H1 (cell line): ENCODE data around the gene ZNF831. TPM values are rescaled to one million over a fixed set of nuclear protein-coding genes. Genes with fewer than 3 reads are reported as not detected.

Experiments
- CTCF ChIA-PET: fragments of 300-600 bp; sonication (Branson Sonifier 250); formaldehyde crosslinking; loops from one replicate; lab custom pipeline; 2021; ENCODE audit not compliant: partially characterized antibody; lab: Charles Lee
- POLR2A ChIA-PET: fragments of 300-600 bp; sonication (Branson Sonifier 250); formaldehyde crosslinking; loops from one replicate; lab custom pipeline; 2021; ENCODE audit warnings: inconsistent platforms; ENCODE audit not compliant: partially characterized antibody; lab: Charles Lee
- DNase-seq, 2 experiments: peaks; one replicate each; pipeline versions ENCODE4 v3.0.0 to v3.0.0-alpha.2; 2010 to 2022; ENCODE audit warnings: low spot score in 2 of 2, low read depth in 1 of 2, mixed read lengths in 1 of 2
- FAIRE-seq: peaks from 2 replicates; lab custom pipeline; 2011; peaks lifted over from hg19 to GRCh38; lab: Jason Lieb, UNC
- H2AFZ ChIP-seq: 2 replicates; pipeline ENCODE4 v1.8.1; 2012; ENCODE audit warnings: low read length, inconsistent platforms
- H2AK5ac ChIP-seq: 2 replicates; pipeline ENCODE4 v1.6.1; 2013; ENCODE audit warnings: low read depth, low read length
- H2BK120ac ChIP-seq: replicated peaks from 2 replicates; pipeline ENCODE3; 2013; ENCODE audit warnings: low read depth, low read length, inconsistent platforms
- H2BK12ac ChIP-seq: 2 replicates; pipeline ENCODE4 v1.6.1; 2013; ENCODE audit warnings: low read depth, low read length
- H2BK15ac ChIP-seq: 2 replicates; pipeline ENCODE4 v1.6.1; 2013; ENCODE audit warnings: low read length
- H2BK20ac ChIP-seq: 2 replicates; pipeline ENCODE4 v1.6.1; 2013; ENCODE audit warnings: low read length
- H2BK5ac ChIP-seq: 2 replicates; pipeline ENCODE4 v1.6.1; 2013; ENCODE audit warnings: low read depth, low read length
- H3K14ac ChIP-seq: 2 replicates; pipeline ENCODE4 v1.6.1; 2013; ENCODE audit warnings: inconsistent platforms; ENCODE audit not compliant: insufficient read length
- H3K18ac ChIP-seq: 2 replicates; pipeline ENCODE4 v1.6.1; 2013; ENCODE audit warnings: low read length; ENCODE audit errors: extremely low read depth
- H3K23ac ChIP-seq: 2 replicates; pipeline ENCODE4 v1.6.1; 2013; ENCODE audit warnings: inconsistent platforms; ENCODE audit not compliant: insufficient read length
- H3K23me2 ChIP-seq: 2 replicates; pipeline ENCODE4 v1.6.1; 2013; ENCODE audit warnings: low read depth, low read length
- H3K27ac ChIP-seq: 2 replicates; pipeline ENCODE4 v1.6.1; 2011; ENCODE audit warnings: low read depth, low read length, inconsistent platforms
- H3K27me3 ChIP-seq, 4 experiments: replicated peaks in 1 of 4; 1 replicate in 1 of 4; 2 replicates in 3 of 4; pipeline versions ENCODE4 v1.6.1 to v1.8.1; 2011 to 2013; ENCODE audit warnings: low read length in 3 of 4, mild to moderate bottlenecking in 3 of 4, inconsistent platforms in 2 of 4, mixed read lengths in 2 of 4, moderate library complexity in 1 of 4; ENCODE audit not compliant: control insufficient read depth in 3 of 4, insufficient read depth in 3 of 4; ENCODE audit errors: extremely low read depth in 1 of 4
- H3K36me3 ChIP-seq, 4 experiments: 2 replicates each; pipeline versions ENCODE4 v1.6.1 to v1.8.1; 2011 to 2013; ENCODE audit warnings: mild to moderate bottlenecking in 4 of 4, low read length in 3 of 4, moderate library complexity in 2 of 4, control low read depth in 1 of 4, inconsistent platforms in 1 of 4; ENCODE audit not compliant: insufficient read depth in 4 of 4, control insufficient read depth in 2 of 4
- H3K4ac ChIP-seq: replicated peaks from 2 replicates; pipeline ENCODE3; 2013; ENCODE audit warnings: low read length, low read depth, mixed read lengths, inconsistent platforms; ENCODE audit not compliant: insufficient read length
- H3K4me1 ChIP-seq, 4 experiments: replicated peaks in 1 of 4; 1 replicate in 1 of 4; 2 replicates in 3 of 4; pipeline versions ENCODE4 v1.6.1 to v1.8.1; 2011 to 2013; ENCODE audit warnings: low read length in 3 of 4, inconsistent platforms in 2 of 4, mixed read lengths in 1 of 4; ENCODE audit not compliant: insufficient read depth in 4 of 4, control insufficient read depth in 3 of 4
- H3K4me2 ChIP-seq, 2 experiments: 2 replicates each; pipeline versions ENCODE4 v1.6.1 to v1.8.1; 2011 to 2013; ENCODE audit warnings: low read depth in 2 of 2, low read length in 2 of 2, control low read depth in 1 of 2, inconsistent platforms in 1 of 2, mild to moderate bottlenecking in 1 of 2; ENCODE audit not compliant: insufficient read depth in 1 of 2
- H3K4me3 ChIP-seq, 4 experiments: fragments of 200-600, 300-600 bp in 1 of 4; sonication (generic), shearing (Covaris generic), sonication (Bioruptor Twin) in 1 of 4; 2 replicates each; pipeline versions ENCODE4 v1.5.1 to v1.8.1; 2011 to 2016; ENCODE audit warnings: low read length in 4 of 4, low read depth in 3 of 4, control low read depth in 2 of 4, inconsistent platforms in 2 of 4, mild to moderate bottlenecking in 2 of 4, mixed read lengths in 1 of 4, moderate library complexity in 1 of 4; ENCODE audit not compliant: insufficient read depth in 2 of 4; ENCODE audit errors: extremely low read depth in 1 of 4
- H3K56ac ChIP-seq: replicated peaks from 2 replicates; pipeline ENCODE3; 2013; ENCODE audit warnings: low read depth, mild to moderate bottlenecking, mixed read lengths, low read length, inconsistent platforms; ENCODE audit not compliant: insufficient read length
- H3K79me1 ChIP-seq: 2 replicates; pipeline ENCODE4 v1.6.1; 2013; ENCODE audit warnings: low read depth, low read length, control low read depth
- H3K79me2 ChIP-seq, 2 experiments: 2 replicates each; pipeline versions ENCODE4 v1.6.1 to v1.8.1; 2012 to 2013; ENCODE audit warnings: low read length in 2 of 2, mild to moderate bottlenecking in 2 of 2, inconsistent platforms in 1 of 2; ENCODE audit not compliant: insufficient read depth in 2 of 2, control insufficient read depth in 1 of 2
- H3K9ac ChIP-seq, 4 experiments: replicated peaks in 1 of 4; 1 replicate in 1 of 4; 2 replicates in 3 of 4; pipeline versions ENCODE4 v1.6.1 to v1.8.1; 2011 to 2013; ENCODE audit warnings: low read depth in 3 of 4, low read length in 3 of 4, control low read depth in 2 of 4, mild to moderate bottlenecking in 2 of 4, moderate library complexity in 2 of 4, inconsistent platforms in 1 of 4; ENCODE audit errors: extremely low read depth in 1 of 4
- H3K9me3 ChIP-seq, 2 experiments: 2 replicates each; pipeline versions ENCODE4 v1.6.1 to v1.8.1; 2012 to 2013; ENCODE audit warnings: mild to moderate bottlenecking in 2 of 2, moderate library complexity in 2 of 2, control low read depth in 1 of 2, inconsistent platforms in 1 of 2, low read depth in 1 of 2, low read length in 1 of 2, mixed read lengths in 1 of 2; ENCODE audit not compliant: insufficient read depth in 2 of 2
- H4K20me1 ChIP-seq, 2 experiments: replicated peaks in 1 of 2; 2 replicates each; pipeline versions ENCODE3 to v1.8.1; 2011 to 2013; ENCODE audit warnings: inconsistent platforms in 2 of 2, low read length in 2 of 2, mild to moderate bottlenecking in 1 of 2; ENCODE audit not compliant: insufficient read depth in 2 of 2, control insufficient read depth in 1 of 2
- H4K5ac ChIP-seq: 2 replicates; pipeline ENCODE4 v1.6.1; 2013; ENCODE audit warnings: low read length, low read depth, mixed read lengths, inconsistent platforms; ENCODE audit not compliant: insufficient read length
- H4K8ac ChIP-seq: 2 replicates; pipeline ENCODE4 v1.8.0; 2013; ENCODE audit warnings: mild to moderate bottlenecking, moderate library complexity, low read length, inconsistent platforms; ENCODE audit not compliant: insufficient read depth; ENCODE audit errors: extremely low read depth
- H4K91ac ChIP-seq: replicated peaks from 2 replicates; pipeline ENCODE3; 2013; ENCODE audit warnings: low read length, mixed read lengths, inconsistent platforms; ENCODE audit not compliant: insufficient read length
- SUZ12 ChIP-seq: fragments of 200-600 bp; sonication (generic); IDR thresholded peaks from 2 replicates; pipeline ENCODE4 v1.6.1; 2012; ENCODE audit warnings: mild to moderate bottlenecking, inconsistent platforms, low read length, moderate library complexity, mixed read lengths
- WGBS, 2 experiments: shearing (Covaris generic) in 1 of 2; methylation state at CpG; one replicate each; pipeline versions ENCODE4 v1.1.6 to v1.1.7; 2013 to 2015; ENCODE audit warnings: low lambda C conversion rate in 2 of 2, mixed read lengths in 2 of 2, inconsistent platforms in 1 of 2, low coverage in 1 of 2, missing lambda C conversion rate in 1 of 2; ENCODE audit not compliant: insufficient replicate concordance in 2 of 2, insufficient coverage in 1 of 2, insufficient read length in 1 of 2; ENCODE audit errors: extremely low coverage in 1 of 2, missing lambda C conversion rate in 1 of 2; 5-methylcytosine and 5-hydroxymethylcytosine counted together
- polyA plus RNA-seq, 7 experiments: library from polyadenylated mRNA; depleted of rRNA in 3 of 7; stranded (reverse) in 5 of 7; unstranded in 2 of 7; fragments of >200 nt in 5 of 7; fragments of 200-250 nt in 2 of 7; gene quantifications; 1 replicate in 5 of 7; 2 replicates in 1 of 7; 4 replicates in 1 of 7; pipeline versions ENCODE4 v1.2.1 to v1.2.3, GENCODE V29; 2011 to 2013; ENCODE audit warnings: missing spikeins in 2 of 7, mixed read lengths in 2 of 7
- total RNA-seq: library from RNA; stranded (reverse); fragmentation: NEBNext Ultra II Directional; extraction: Animal tissue kit (Norgen Biotek cat#: 25700); gene quantifications from 2 replicates; pipeline ENCODE4 v1.2.1, GENCODE V29; 2021

Gene ZNF831
- total and polyA plus RNA-seq, 2 of the 8 experiments (the other 6 are each of a cell fraction or from before 2014, with no cell fraction given), result not detected

GRCh38 chr20:59147586-59147985, 16.0 kb upstream of the ZNF831 start:
- WGBS, 2 experiments, result 90% methylated on average over 3 of the region's 3 CpGs; no CpG with 5 or more reads in 1 of the 2 experiments

More at GRCh38 chr20:59147586-59147985, 16.0 kb upstream of the ZNF831 start:
- H3K4me1 ChIP-seq, result no peaks in the 10 kb centered on the region
- H2AFZ ChIP-seq, result no peak overlapping the region
- H3K4me3 ChIP-seq, result no peak overlapping the region
- H3K23me2 ChIP-seq, result no peaks in the 10 kb centered on the region
- H2BK20ac ChIP-seq, result no peak overlapping the region
- FAIRE-seq, result no peak
- H3K79me1 ChIP-seq, result no peaks in the 10 kb centered on the region
- H4K5ac ChIP-seq, result no peak overlapping the region
- H3K27me3 ChIP-seq, result no peaks in the 10 kb centered on the region
- H2BK5ac ChIP-seq, result no peak overlapping the region
- no peak for DNase-seq
- no peak overlapping the region for H3K23ac ChIP-seq
- H3K9ac ChIP-seq, result no peak overlapping the region
- H2BK12ac ChIP-seq, result no peak overlapping the region
- H3K36me3 ChIP-seq, result no peaks in the 10 kb centered on the region
- H3K27ac ChIP-seq, result no peak overlapping the region
- no peak overlapping the region for H4K8ac ChIP-seq
- CTCF ChIA-PET, result no interaction called here
- no peak overlapping the region for H3K4me2 ChIP-seq
- H2BK15ac ChIP-seq, result no peak overlapping the region
- no peak overlapping the region for H3K14ac ChIP-seq
- no peak overlapping the region for H3K56ac ChIP-seq
- H3K9me3 ChIP-seq, result no peaks in the 10 kb centered on the region
- no peak overlapping the region for H2AK5ac ChIP-seq
- no peak overlapping the region for H4K91ac ChIP-seq
- no peak overlapping the region for H3K18ac ChIP-seq
- no peak overlapping the region for H2BK120ac ChIP-seq
- H3K79me2 ChIP-seq, result no peaks in the 10 kb centered on the region
- TF ChIP-seq SUZ12, result no peak
- H3K4ac ChIP-seq, result no peak overlapping the region
- no peaks in the 10 kb centered on the region for H4K20me1 ChIP-seq
- POLR2A ChIA-PET, result no interaction called here
